ENCODE data around the gene UBD.

DNA sequence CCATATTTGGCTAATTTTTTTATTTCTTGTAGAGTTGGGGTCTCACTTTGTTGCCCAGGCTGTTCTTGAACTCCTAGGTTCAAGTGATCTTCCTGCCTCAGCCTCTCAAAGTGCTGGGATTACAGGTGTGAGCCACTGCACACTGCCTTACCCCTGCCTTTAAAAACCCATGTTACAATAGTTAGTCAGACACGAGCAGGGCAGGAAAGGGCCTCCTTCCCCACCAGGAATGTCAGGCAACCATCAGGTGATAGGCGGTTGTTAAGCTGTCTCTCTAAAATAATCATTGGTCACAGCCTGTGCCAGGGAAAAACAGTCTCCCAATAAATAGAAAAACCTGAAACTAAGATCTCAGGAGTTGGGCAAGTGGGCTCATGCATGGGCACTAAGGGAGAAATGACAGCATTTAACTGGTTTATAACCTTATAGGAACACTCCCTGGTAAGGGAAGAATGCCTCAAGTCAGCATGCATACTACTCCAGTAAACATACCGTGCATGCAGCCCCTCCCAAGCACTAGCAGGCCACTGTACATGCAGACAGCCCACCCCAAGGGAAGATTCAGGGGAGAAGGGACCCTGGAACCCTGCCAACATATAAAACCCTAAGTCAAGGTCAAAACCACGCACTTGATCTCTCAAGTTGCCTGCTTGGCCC lies 33.8 kb upstream of the UBD start:
- no peak for TF ChIP-seq CTCF (IDR thresholded peaks at IDR 0.05)
- TF ChIP-seq POLR2A (IDR thresholded peaks at IDR 0.05): no peak
- no peak for TF ChIP-seq POLR2AphosphoS5 (IDR thresholded peaks at IDR 0.05)
